Astrocyte (in vitro differentiated cells and primary cell): ENCODE measurements around the gene DDRGK1. TPM values are rescaled to one million over a fixed set of nuclear protein-coding genes. Genes with fewer than 3 reads are reported as not detected.

Experiments used
- DNase-seq: peaks from one replicate; pipeline ENCODE4 v3.0.0-alpha.2; 2010; ENCODE audit warnings: low read depth
- FAIRE-seq: peaks from 2 replicates; lab custom pipeline; 2011; peaks lifted over from hg19 to GRCh38; lab: Jason Lieb, UNC
- H2AFZ ChIP-seq: 2 replicates; pipeline ENCODE4 v1.6.0; 2012; ENCODE audit warnings: low read depth, low read length, inconsistent platforms
- H3K27ac ChIP-seq: 2 replicates; pipeline ENCODE4 v1.5.1; 2011; ENCODE audit warnings: low read depth, low read length, inconsistent platforms
- H3K27me3 ChIP-seq: 2 replicates; pipeline ENCODE4 v1.6.0; 2011; ENCODE audit warnings: low read length, inconsistent platforms; ENCODE audit not compliant: insufficient read depth
- H3K36me3 ChIP-seq: 2 replicates; pipeline ENCODE4 v1.5.1; 2011; ENCODE audit warnings: low read length, inconsistent platforms; ENCODE audit not compliant: insufficient read depth
- H3K4me1 ChIP-seq: 2 replicates; pipeline ENCODE4 v1.5.1; 2011; ENCODE audit warnings: low read length, inconsistent platforms; ENCODE audit not compliant: insufficient read depth
- H3K4me2 ChIP-seq: 2 replicates; pipeline ENCODE4 v1.6.0; 2012; ENCODE audit warnings: low read length, inconsistent platforms
- H3K4me3 ChIP-seq: 2 replicates; pipeline ENCODE4 v1.5.1; 2011; ENCODE audit warnings: low read depth, mild to moderate bottlenecking, low read length, inconsistent platforms; ENCODE audit not compliant: insufficient read depth
- H3K79me2 ChIP-seq: 2 replicates; pipeline ENCODE4 v1.6.0; 2012; ENCODE audit warnings: mild to moderate bottlenecking, low read length, inconsistent platforms; ENCODE audit not compliant: insufficient read depth
- H3K9ac ChIP-seq: 2 replicates; pipeline ENCODE4 v1.6.0; 2012; ENCODE audit warnings: mild to moderate bottlenecking, low read length, inconsistent platforms
- H3K9me3 ChIP-seq: 2 replicates; pipeline ENCODE4 v1.5.1; 2012; ENCODE audit warnings: low read depth, mild to moderate bottlenecking, low read length, inconsistent platforms; ENCODE audit not compliant: insufficient read depth
- H4K20me1 ChIP-seq: 2 replicates; pipeline ENCODE4 v1.6.0; 2012; ENCODE audit warnings: low read length, inconsistent platforms; ENCODE audit not compliant: insufficient read depth
- H3K27ac Mint-ChIP-seq: one replicate; pipeline ENCODE4 v1.8.0; 2021; ENCODE audit warnings: mild to moderate bottlenecking, mixed read lengths; ENCODE audit not compliant: unreplicated experiment
- H3K27me3 Mint-ChIP-seq: one replicate; pipeline ENCODE4 v1.8.0; 2021; ENCODE audit warnings: low read depth, mixed read lengths; ENCODE audit not compliant: unreplicated experiment
- H3K36me3 Mint-ChIP-seq: one replicate; pipeline ENCODE4 v1.8.0; 2021; ENCODE audit warnings: low read depth, mixed read lengths; ENCODE audit not compliant: unreplicated experiment
- H3K4me1 Mint-ChIP-seq: one replicate; pipeline ENCODE4 v1.8.0; 2021; ENCODE audit warnings: low read depth, mixed read lengths; ENCODE audit not compliant: unreplicated experiment
- H3K4me3 Mint-ChIP-seq: one replicate; pipeline ENCODE4 v1.8.0; 2021; ENCODE audit warnings: mild to moderate bottlenecking, moderate library complexity, mixed read lengths; ENCODE audit not compliant: unreplicated experiment
- H3K9me3 Mint-ChIP-seq: one replicate; pipeline ENCODE4 v1.8.0; 2021; ENCODE audit warnings: mild to moderate bottlenecking, mixed read lengths; ENCODE audit not compliant: unreplicated experiment
- EZH2 ChIP-seq: IDR thresholded peaks from 2 replicates; pipeline ENCODE4 v1.6.1; 2012; ENCODE audit warnings: mild to moderate bottlenecking, low read length, inconsistent platforms; ENCODE audit not compliant: insufficient read depth
- total RNA-seq: library from RNA; stranded (reverse); gene quantifications from 2 replicates; pipeline ENCODE4 v1.2.1, GENCODE V29; 2021
- TF ChIP-seq, protein P1 (sequence below): IDR thresholded peaks from 2 replicates; pipeline ENCODE4 v1.5.1; 2011; ENCODE audit warnings: low read depth, mild to moderate bottlenecking, inconsistent platforms, low read length, moderate library complexity; ENCODE audit not compliant: insufficient read depth

Gene DDRGK1
- total RNA-seq, 1 donor from 2014 or later: 36.7 TPM

DNA sequence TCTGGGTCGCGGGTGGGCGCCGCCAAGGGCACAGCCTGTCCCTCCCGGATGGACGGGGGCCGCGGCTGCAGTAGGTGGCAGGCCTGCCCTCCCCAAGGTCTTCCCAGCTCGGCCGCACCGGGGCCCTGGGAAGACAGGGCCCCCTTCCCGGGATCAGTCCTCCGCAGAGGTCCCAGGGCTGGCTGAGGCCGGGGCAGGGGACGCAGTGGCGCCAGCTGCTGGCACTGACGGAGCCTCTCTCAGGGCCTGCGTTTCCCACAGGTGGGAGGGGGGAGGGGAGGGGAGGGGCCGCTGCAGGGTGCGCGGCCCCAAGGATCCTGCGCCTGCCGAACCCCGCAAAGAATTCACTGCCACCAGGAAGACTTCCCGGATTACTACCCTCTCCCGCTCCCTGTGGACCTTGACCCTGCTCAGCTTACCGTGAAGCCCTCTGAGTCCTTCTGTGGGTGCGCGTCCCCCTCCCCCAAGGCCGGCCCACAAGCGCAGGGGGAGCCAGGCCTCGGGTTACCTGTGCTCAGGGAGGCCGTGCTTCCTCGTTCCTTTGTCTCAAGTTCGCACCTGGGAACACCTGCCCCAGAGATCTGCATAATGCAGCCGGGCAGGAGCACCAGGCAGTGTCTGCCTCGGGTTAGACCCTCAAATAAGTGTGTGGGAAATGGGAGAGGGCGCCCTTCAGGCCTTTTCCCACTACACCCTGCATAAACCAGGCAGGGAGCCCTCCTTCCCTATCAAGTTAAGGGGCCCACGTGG is 36.2 kb downstream of the DDRGK1 start:
- H3K27ac Mint-ChIP-seq: no peak overlapping the region
- Histone ChIP-seq H3K4me1 (peaks cover 7% of the 10 kb centered on the region), H4K20me1 (peaks cover 15% of the 10 kb centered on the region), H2AFZ (no peak overlapping the region), H3K36me3 (no peaks in the 10 kb centered on the region), H3K27ac (no peak overlapping the region), H3K9ac (no peak overlapping the region), H3K4me2 (no peak overlapping the region), H3K27me3 (peaks cover 7% of the 10 kb centered on the region), H3K9me3 (no peaks in the 10 kb centered on the region), H3K79me2 (no peaks in the 10 kb centered on the region), H3K4me3 (no peak overlapping the region)
- H3K27me3 Mint-ChIP-seq: peaks cover 14% of the 10 kb centered on the region
- no peaks in the 10 kb centered on the region for H3K9me3 Mint-ChIP-seq
- TF ChIP-seq, protein P1, sequence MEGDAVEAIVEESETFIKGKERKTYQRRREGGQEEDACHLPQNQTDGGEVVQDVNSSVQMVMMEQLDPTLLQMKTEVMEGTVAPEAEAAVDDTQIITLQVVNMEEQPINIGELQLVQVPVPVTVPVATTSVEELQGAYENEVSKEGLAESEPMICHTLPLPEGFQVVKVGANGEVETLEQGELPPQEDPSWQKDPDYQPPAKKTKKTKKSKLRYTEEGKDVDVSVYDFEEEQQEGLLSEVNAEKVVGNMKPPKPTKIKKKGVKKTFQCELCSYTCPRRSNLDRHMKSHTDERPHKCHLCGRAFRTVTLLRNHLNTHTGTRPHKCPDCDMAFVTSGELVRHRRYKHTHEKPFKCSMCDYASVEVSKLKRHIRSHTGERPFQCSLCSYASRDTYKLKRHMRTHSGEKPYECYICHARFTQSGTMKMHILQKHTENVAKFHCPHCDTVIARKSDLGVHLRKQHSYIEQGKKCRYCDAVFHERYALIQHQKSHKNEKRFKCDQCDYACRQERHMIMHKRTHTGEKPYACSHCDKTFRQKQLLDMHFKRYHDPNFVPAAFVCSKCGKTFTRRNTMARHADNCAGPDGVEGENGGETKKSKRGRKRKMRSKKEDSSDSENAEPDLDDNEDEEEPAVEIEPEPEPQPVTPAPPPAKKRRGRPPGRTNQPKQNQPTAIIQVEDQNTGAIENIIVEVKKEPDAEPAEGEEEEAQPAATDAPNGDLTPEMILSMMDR: no peak
- peak overlapping the region; percentile 20 for H3K4me3 Mint-ChIP-seq
- H3K4me1 Mint-ChIP-seq: no peaks in the 10 kb centered on the region
- DNase-seq: no peak
- H3K36me3 Mint-ChIP-seq: peaks cover 8% of the 10 kb centered on the region
- FAIRE-seq: no peak

DNA sequence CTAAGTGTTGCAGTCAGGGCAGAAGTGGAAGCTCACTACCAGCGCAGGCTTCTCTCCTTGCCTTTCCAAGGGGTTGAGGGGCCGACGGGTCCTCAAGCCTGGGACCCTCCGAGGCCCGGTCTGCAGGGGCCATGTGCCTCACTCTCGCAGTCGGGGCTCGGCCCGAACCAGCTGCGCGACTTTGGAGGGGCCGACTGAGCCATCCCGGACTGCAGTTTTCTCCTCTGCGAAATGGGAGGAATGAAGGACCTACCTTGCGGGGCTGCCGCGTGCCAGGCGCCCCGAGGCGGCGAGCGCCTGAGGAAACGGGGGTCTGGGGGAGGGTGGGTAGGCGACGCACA is 36.8 kb downstream of the DDRGK1 start:
- H3K36me3 Mint-ChIP-seq: peaks cover 9% of the 10 kb centered on the region
- H3K4me2 ChIP-seq: no peak overlapping the region
- H3K27ac Mint-ChIP-seq: no peak overlapping the region
- peaks cover 15% of the 10 kb centered on the region for H4K20me1 ChIP-seq
- no peaks in the 10 kb centered on the region for H3K9me3 Mint-ChIP-seq
- TF ChIP-seq, protein P1: no peak
- TF ChIP-seq EZH2: no peak
- H3K27ac ChIP-seq: no peak overlapping the region
- no peak overlapping the region for H3K4me3 ChIP-seq
- peaks cover 5% of the 10 kb centered on the region for H3K4me1 ChIP-seq
- peaks cover 14% of the 10 kb centered on the region for H3K27me3 Mint-ChIP-seq
- no peak overlapping the region for H3K4me3 Mint-ChIP-seq
- no peak for DNase-seq
- H2AFZ ChIP-seq: no peak overlapping the region
- H3K9me3 ChIP-seq: no peaks in the 10 kb centered on the region
- H3K27me3 ChIP-seq: peaks cover 7% of the 10 kb centered on the region
- H3K4me1 Mint-ChIP-seq: no peaks in the 10 kb centered on the region
- H3K9ac ChIP-seq: no peak overlapping the region
- H3K79me2 ChIP-seq: no peaks in the 10 kb centered on the region
- no peak for FAIRE-seq
- H3K36me3 ChIP-seq: no peaks in the 10 kb centered on the region

DNA sequence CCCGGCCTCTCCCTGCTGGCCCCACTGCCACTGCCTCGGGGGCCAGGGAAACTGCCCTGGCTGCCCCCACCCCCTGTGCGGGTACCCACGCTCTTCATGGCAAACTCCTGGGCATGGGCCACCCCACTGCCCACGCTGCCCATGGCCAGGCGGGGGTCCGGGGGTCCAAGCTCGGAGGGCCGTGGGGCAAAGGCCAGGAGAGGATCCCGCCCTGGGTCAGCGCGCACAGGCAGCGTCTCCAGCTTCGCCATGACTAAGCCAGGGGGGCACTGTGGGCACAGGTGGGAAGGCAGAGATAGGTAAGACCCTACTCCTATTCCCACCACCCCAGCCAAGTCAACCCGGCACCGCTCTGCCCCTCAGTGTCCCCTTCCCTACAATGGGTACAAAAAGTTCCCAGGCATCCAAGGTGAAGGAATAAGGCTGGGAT is 37.6 kb downstream of the DDRGK1 start:
- peaks cover 7% of the 10 kb centered on the region for H4K20me1 ChIP-seq
- no peak overlapping the region for H3K27ac ChIP-seq
- H3K36me3 ChIP-seq: no peaks in the 10 kb centered on the region
- H3K79me2 ChIP-seq: no peaks in the 10 kb centered on the region
- H3K9me3 ChIP-seq: no peaks in the 10 kb centered on the region
- no peak overlapping the region for H3K4me3 Mint-ChIP-seq
- FAIRE-seq (no peak), DNase-seq (no peak)
- TF ChIP-seq, protein P1: no peak
- no peak for TF ChIP-seq EZH2
- H3K9ac ChIP-seq: no peak overlapping the region
- H2AFZ ChIP-seq: no peak overlapping the region
- no peaks in the 10 kb centered on the region for H3K9me3 Mint-ChIP-seq
- no peak overlapping the region for H3K27ac Mint-ChIP-seq
- peaks cover 9% of the 10 kb centered on the region for H3K36me3 Mint-ChIP-seq
- no peaks in the 10 kb centered on the region for H3K4me1 ChIP-seq
- H3K4me1 Mint-ChIP-seq: no peaks in the 10 kb centered on the region
- no peak overlapping the region for H3K4me3 ChIP-seq
- peaks cover 7% of the 10 kb centered on the region for H3K27me3 ChIP-seq
- H3K27me3 Mint-ChIP-seq: peaks cover 14% of the 10 kb centered on the region
- no peak overlapping the region for H3K4me2 ChIP-seq
